HepG2 (cell line): ENCODE results near the gene CAPN8. TPM values are rescaled to one million over a fixed set of nuclear protein-coding genes. Genes with fewer than 3 reads are reported as not detected.
A peak's percentile ranks its signal among the peaks of the same experiment; 100 is the strongest.

Experiments used
- ARID2 ChIP-seq: sonication (generic); formaldehyde crosslinking; IDR thresholded peaks from 2 replicates; pipeline ENCODE4 v1.8.1; 2022; ENCODE audit warnings: mild to moderate bottlenecking, missing genetic modification reagents, borderline replicate concordance
- ELF3 ChIP-seq: IDR thresholded peaks from 2 replicates; pipeline ENCODE4 v1.6.1; 2016; ENCODE audit warnings: missing genetic modification reagents, missing compliant biosample characterization
- GPN1 ChIP-seq: sonication (generic); formaldehyde crosslinking; IDR thresholded peaks from 2 replicates; pipeline ENCODE4 v1.5.1; 2020; ENCODE audit warnings: missing genetic modification reagents, borderline replicate concordance
- IRX3 ChIP-seq: sonication (generic); formaldehyde crosslinking; IDR thresholded peaks from 2 replicates; pipeline ENCODE4 v1.8.1; 2023; ENCODE audit warnings: mild to moderate bottlenecking, low read depth, missing genetic modification reagents, borderline replicate concordance
- JUNB ChIP-seq: sonication (generic); formaldehyde crosslinking; IDR thresholded peaks from 2 replicates; pipeline ENCODE4 v1.8.0; 2022; ENCODE audit warnings: missing genetic modification reagents, mild to moderate bottlenecking, borderline replicate concordance
- NFE2L2 ChIP-seq: fragments of 150-350 bp; IDR thresholded peaks from 2 replicates; pipeline ENCODE4 v1.6.1; 2014; ENCODE audit warnings: low read length
- PCBP1 ChIP-seq: fragments of 200-400 bp; formaldehyde crosslinking; IDR thresholded peaks from 2 replicates; pipeline ENCODE4 v1.6.1; 2017; ENCODE audit warnings: mild to moderate bottlenecking, low read depth, low read length, borderline replicate concordance
- SPEN ChIP-seq: sonication (generic); formaldehyde crosslinking; IDR thresholded peaks from 2 replicates; pipeline ENCODE4 v1.5.1; 2020; ENCODE audit warnings: low read depth, mild to moderate bottlenecking, missing genetic modification reagents
- TP53 ChIP-seq: sonication (generic); formaldehyde crosslinking; conservative IDR thresholded peaks from 2 replicates; pipeline ENCODE4 v1.4.0; 2020; ENCODE audit warnings: missing genetic modification reagents
- ZKSCAN1 ChIP-seq: fragments of 150-350 bp; IDR thresholded peaks from 2 replicates; pipeline ENCODE4 v1.6.1; 2014; ENCODE audit warnings: low read length
- ZKSCAN8 ChIP-seq: IDR thresholded peaks from 2 replicates; pipeline ENCODE4 v1.6.1; 2016; ENCODE audit warnings: borderline replicate concordance, missing genetic modification reagents, missing compliant biosample characterization
- ZMYM2 ChIP-seq: sonication (generic); formaldehyde crosslinking; IDR thresholded peaks from 2 replicates; pipeline ENCODE4 v1.8.0; 2022; ENCODE audit warnings: mild to moderate bottlenecking, missing genetic modification reagents
- polyA plus RNA-seq, 8 experiments: library from polyadenylated mRNA; depleted of rRNA in 3 of 8; stranded (reverse) in 7 of 8; unstranded in 1 of 8; fragments of >200 nt; fragmentation: Illumina TruSeq in 4 of 8; extraction: Trizol in 4 of 8; gene quantifications; 2 replicates each; pipeline versions ENCODE4 v1.2.1 to v1.2.3, GENCODE V29; 2011 to 2016; ENCODE audit warnings: low read depth in 4 of 8, missing spikeins in 1 of 8, mixed read lengths in 1 of 8; ENCODE audit not compliant: insufficient read depth in 1 of 8
- total RNA-seq, 5 experiments: library from RNA; depleted of rRNA; stranded (reverse); fragments of >200 nt; fragmentation: Illumina TruSeq; extraction: Trizol; gene quantifications; 2 replicates each; pipeline ENCODE4 v1.2.3, GENCODE V29; 2016; ENCODE audit warnings: low read depth in 1 of 5
- TF ChIP-seq, protein P1 (sequence below): IDR thresholded peaks from 2 replicates; pipeline ENCODE4 v1.6.1; 2016; ENCODE audit warnings: missing compliant biosample characterization, missing genetic modification reagents, borderline replicate concordance
- TF ChIP-seq, protein P2 (sequence below): sonication (generic); formaldehyde crosslinking; IDR thresholded peaks from 2 replicates; pipeline ENCODE4 v1.5.0; 2020; ENCODE audit warnings: missing genetic modification reagents
- TF ChIP-seq, protein P3 (sequence below): sonication (generic); formaldehyde crosslinking; IDR thresholded peaks from 2 replicates; pipeline ENCODE4 v1.4.0; 2020; ENCODE audit warnings: missing genetic modification reagents
- TF ChIP-seq, protein P4 (sequence below): sonication (generic); formaldehyde crosslinking; IDR thresholded peaks from 2 replicates; pipeline ENCODE4 v1.8.0; 2023; ENCODE audit warnings: mild to moderate bottlenecking, missing genetic modification reagents
- TF ChIP-seq, protein P5 (sequence below): sonication (generic); formaldehyde crosslinking; IDR thresholded peaks from 2 replicates; pipeline ENCODE4 v1.4.0; 2020; ENCODE audit warnings: mild to moderate bottlenecking, missing genetic modification reagents
- TF ChIP-seq, protein P6 (sequence below): sonication (generic); formaldehyde crosslinking; IDR thresholded peaks from 2 replicates; pipeline ENCODE4 v1.4.0; 2020; ENCODE audit warnings: missing genetic modification reagents, borderline replicate concordance
- TF ChIP-seq, protein P7 (sequence below): sonication (generic); formaldehyde crosslinking; IDR thresholded peaks from 2 replicates; pipeline ENCODE4 v1.4.0; 2020; ENCODE audit warnings: mild to moderate bottlenecking, low read depth, missing genetic modification reagents
- TF ChIP-seq, protein P8 (sequence below): IDR thresholded peaks from 2 replicates; pipeline ENCODE4 v1.6.1; 2016; ENCODE audit warnings: missing biosample characterization, missing genetic modification reagents, low read depth

CAPN8 gene
- total and polyA plus RNA-seq, 2 of the 13 experiments (the other 11 are each of a cell fraction or from before 2014, with no cell fraction given) = 0.20 to 0.25 TPM

DNA sequence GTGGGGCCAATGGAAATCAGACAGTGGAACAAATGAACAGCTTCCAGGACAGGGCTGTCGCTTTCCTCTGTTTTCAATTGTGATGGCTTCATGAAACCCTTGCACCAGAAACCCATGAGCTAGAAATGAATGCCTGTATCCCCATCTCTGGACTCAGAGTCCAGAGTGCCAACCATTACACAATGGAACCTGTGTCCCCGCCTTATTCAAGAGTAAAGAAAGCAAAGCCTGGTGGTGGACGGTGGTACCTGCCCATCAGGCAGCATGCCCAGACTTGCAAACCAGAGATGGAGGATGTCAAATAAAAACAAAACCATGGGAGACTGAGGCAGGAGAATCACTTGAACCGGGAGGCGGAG, 42.5 kb upstream of the CAPN8 start (continued):
- TF ChIP-seq, protein P1, sequence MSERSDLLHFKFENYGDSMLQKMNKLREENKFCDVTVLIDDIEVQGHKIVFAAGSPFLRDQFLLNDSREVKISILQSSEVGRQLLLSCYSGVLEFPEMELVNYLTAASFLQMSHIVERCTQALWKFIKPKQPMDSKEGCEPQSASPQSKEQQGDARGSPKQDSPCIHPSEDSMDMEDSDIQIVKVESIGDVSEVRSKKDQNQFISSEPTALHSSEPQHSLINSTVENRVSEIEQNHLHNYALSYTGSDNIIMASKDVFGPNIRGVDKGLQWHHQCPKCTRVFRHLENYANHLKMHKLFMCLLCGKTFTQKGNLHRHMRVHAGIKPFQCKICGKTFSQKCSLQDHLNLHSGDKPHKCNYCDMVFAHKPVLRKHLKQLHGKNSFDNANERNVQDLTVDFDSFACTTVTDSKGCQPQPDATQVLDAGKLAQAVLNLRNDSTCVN (CRISPR knock-in tag) = peak; percentile 98
- TF ChIP-seq, protein P2, sequence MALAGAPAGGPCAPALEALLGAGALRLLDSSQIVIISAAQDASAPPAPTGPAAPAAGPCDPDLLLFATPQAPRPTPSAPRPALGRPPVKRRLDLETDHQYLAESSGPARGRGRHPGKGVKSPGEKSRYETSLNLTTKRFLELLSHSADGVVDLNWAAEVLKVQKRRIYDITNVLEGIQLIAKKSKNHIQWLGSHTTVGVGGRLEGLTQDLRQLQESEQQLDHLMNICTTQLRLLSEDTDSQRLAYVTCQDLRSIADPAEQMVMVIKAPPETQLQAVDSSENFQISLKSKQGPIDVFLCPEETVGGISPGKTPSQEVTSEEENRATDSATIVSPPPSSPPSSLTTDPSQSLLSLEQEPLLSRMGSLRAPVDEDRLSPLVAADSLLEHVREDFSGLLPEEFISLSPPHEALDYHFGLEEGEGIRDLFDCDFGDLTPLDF (CRISPR knock-in tag) = no peak
- no peak for TF ChIP-seq GPN1 (CRISPR knock-in tag)
- TF ChIP-seq, protein P3, sequence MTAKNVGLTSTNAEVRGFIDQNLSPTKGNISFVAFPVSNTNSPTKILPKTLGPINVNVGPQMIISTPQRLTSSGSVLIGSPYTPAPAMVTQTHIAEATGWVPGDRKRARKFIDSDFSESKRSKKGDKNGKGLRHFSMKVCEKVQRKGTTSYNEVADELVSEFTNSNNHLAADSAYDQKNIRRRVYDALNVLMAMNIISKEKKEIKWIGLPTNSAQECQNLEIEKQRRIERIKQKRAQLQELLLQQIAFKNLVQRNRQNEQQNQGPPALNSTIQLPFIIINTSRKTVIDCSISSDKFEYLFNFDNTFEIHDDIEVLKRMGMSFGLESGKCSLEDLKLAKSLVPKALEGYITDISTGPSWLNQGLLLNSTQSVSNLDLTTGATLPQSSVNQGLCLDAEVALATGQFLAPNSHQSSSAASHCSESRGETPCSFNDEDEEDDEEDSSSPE = peak; percentile 46; the same call in 1 of the 2 replicates
- TF ChIP-seq, protein P4, sequence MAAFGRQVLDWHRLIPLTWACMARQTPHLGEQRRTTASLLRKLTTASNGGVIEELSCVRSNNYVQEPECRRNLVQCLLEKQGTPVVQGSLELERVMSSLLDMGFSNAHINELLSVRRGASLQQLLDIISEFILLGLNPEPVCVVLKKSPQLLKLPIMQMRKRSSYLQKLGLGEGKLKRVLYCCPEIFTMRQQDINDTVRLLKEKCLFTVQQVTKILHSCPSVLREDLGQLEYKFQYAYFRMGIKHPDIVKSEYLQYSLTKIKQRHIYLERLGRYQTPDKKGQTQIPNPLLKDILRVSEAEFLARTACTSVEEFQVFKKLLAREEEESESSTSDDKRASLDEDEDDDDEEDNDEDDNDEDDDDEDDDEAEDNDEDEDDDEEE = no peak
- TF ChIP-seq, protein P5, sequence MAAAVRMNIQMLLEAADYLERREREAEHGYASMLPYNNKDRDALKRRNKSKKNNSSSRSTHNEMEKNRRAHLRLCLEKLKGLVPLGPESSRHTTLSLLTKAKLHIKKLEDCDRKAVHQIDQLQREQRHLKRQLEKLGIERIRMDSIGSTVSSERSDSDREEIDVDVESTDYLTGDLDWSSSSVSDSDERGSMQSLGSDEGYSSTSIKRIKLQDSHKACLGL (CRISPR knock-in tag) = no peak
- no peak for TF ChIP-seq IRX3 (CRISPR knock-in tag)
- TF ChIP-seq, protein P6, sequence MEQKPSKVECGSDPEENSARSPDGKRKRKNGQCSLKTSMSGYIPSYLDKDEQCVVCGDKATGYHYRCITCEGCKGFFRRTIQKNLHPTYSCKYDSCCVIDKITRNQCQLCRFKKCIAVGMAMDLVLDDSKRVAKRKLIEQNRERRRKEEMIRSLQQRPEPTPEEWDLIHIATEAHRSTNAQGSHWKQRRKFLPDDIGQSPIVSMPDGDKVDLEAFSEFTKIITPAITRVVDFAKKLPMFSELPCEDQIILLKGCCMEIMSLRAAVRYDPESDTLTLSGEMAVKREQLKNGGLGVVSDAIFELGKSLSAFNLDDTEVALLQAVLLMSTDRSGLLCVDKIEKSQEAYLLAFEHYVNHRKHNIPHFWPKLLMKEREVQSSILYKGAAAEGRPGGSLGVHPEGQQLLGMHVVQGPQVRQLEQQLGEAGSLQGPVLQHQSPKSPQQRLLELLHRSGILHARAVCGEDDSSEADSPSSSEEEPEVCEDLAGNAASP (CRISPR knock-in tag) = peak; percentile 27; the same call in 1 of the 2 replicates
- no peak for TF ChIP-seq ARID2 (CRISPR knock-in tag)
- no peak for TF ChIP-seq SPEN (CRISPR knock-in tag)
- no peak for TF ChIP-seq ZMYM2 (CRISPR knock-in tag)
- no peak for TF ChIP-seq ZKSCAN8 (CRISPR knock-in tag)
- TF ChIP-seq ZKSCAN1 = no peak
- TF ChIP-seq NFE2L2 = no peak
- TF ChIP-seq, protein P7, sequence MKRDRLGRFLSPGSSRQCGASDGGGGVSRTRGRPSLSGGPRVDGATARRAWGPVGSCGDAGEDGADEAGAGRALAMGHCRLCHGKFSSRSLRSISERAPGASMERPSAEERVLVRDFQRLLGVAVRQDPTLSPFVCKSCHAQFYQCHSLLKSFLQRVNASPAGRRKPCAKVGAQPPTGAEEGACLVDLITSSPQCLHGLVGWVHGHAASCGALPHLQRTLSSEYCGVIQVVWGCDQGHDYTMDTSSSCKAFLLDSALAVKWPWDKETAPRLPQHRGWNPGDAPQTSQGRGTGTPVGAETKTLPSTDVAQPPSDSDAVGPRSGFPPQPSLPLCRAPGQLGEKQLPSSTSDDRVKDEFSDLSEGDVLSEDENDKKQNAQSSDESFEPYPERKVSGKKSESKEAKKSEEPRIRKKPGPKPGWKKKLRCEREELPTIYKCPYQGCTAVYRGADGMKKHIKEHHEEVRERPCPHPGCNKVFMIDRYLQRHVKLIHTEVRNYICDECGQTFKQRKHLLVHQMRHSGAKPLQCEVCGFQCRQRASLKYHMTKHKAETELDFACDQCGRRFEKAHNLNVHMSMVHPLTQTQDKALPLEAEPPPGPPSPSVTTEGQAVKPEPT (CRISPR knock-in tag) = no peak
- no peak for TF ChIP-seq PCBP1
- peak; percentile 50; the same call in 1 of the 2 replicates for TF ChIP-seq ELF3 (CRISPR knock-in tag)
- peak; percentile 98 for TF ChIP-seq TP53 (CRISPR knock-in tag)
- TF ChIP-seq, protein P8, sequence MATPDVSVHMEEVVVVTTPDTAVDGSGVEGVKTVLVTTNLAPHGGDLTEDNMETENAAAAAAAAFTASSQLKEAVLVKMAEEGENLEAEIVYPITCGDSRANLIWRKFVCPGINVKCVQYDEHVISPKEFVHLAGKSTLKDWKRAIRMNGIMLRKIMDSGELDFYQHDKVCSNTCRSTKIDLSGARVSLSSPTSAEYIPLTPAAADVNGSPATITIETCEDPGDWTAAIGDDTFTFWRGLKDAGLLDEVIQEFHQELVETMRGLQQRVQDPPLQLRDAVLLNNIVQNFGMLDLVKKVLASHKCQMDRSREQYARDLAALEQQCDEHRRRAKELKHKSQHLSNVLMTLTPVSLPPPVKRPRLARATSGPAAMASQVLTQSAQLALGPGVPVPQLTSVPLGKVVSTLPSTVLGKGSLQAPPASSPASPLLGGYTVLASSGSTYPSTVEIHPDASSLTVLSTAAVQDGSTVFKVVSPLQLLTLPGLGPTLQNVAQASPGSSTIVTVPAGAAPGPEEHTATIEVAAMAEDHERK (CRISPR knock-in tag) = no peak
- TF ChIP-seq JUNB (CRISPR knock-in tag) = no peak
